NCI-H1930 (cell line): ENCODE measurements around the gene GP1BA.

ENCODE experiments used
- DNase-seq, 2 experiments: peaks; one replicate each; lab custom pipeline; 2025; lab: John Stamatoyannopoulos, UW

GP1BA gene

GRCh38 chr17:4973256-4974114, 41.4 kb downstream of the GP1BA start:
- no peak for DNase-seq

- no peak for DNase-seq
These were observed 42.1 kb downstream of the GP1BA start for GRCh38 chr17:4974115-4974670.

GRCh38 chr17:4978726-4979125, 46.6 kb downstream of the GP1BA start:
- no peak for DNase-seq

GRCh38 chr17:4980644-4981216, 48.7 kb downstream of the GP1BA start:
- peak in 1 of 2 experiments; percentile 33 for DNase-seq

GRCh38 chr17:4982305-4982704, 50.2 kb downstream of the GP1BA start:
- DNase-seq: no peak
